ENCODE measurements around the gene TEX2.

- TF ChIP-seq CTCF (IDR thresholded peaks at IDR 0.05; ENCODE audit: low read depth, low read length) (no peak), EZH2phosphoT487 (IDR thresholded peaks at IDR 0.05; ENCODE audit: low read depth) (no peak)
Observed at GRCh38 chr17:64115043-64115698, 147.9 kb downstream of the TEX2 start.

Data from OCI-LY3 (cell line).